DMS153 treated with DMSO at 0.1 percent for 48 hours (cell line): ENCODE results near the gene WNT11.
A peak's percentile ranks its signal among the peaks of the same experiment; 100 is the strongest.

Experiments
- DNase-seq: peaks from one replicate; lab custom pipeline; 2025; ENCODE audit not compliant: unreplicated experiment; lab: John Stamatoyannopoulos, UW

WNT11 gene

GRCh38 chr11:76177250-76177686, 29.0 kb downstream of the WNT11 start:
- DNase-seq: no peak

GRCh38 chr11:76176463-76176862, 29.8 kb downstream of the WNT11 start:
- DNase-seq: no peak

- no peak for DNase-seq
Observed at GRCh38 chr11:76175783-76176182, 30.5 kb downstream of the WNT11 start.

- no peak for DNase-seq
Observed at GRCh38 chr11:76174330-76174729, 32.0 kb downstream of the WNT11 start.

GRCh38 chr11:76173663-76174062, 32.6 kb downstream of the WNT11 start:
- no peak for DNase-seq

GRCh38 chr11:76172583-76172982, 33.7 kb downstream of the WNT11 start:
- no peak for DNase-seq

- no peak for DNase-seq
Observed at GRCh38 chr11:76170468-76170867, 35.8 kb downstream of the WNT11 start.

- DNase-seq: no peak
Observed at GRCh38 chr11:76169473-76169896, 36.8 kb downstream of the WNT11 start.

- DNase-seq: no peak
Observed at GRCh38 chr11:76167590-76167989, 38.7 kb downstream of the WNT11 start.

GRCh38 chr11:76166314-76166713, 40.0 kb downstream of the WNT11 start:
- DNase-seq: no peak

- DNase-seq: no peak
Observed at GRCh38 chr11:76164861-76165751, 41.2 kb downstream of the WNT11 start.

- DNase-seq: no peak
Observed at GRCh38 chr11:76164081-76164480, 42.2 kb downstream of the WNT11 start.

GRCh38 chr11:76163289-76163880, 42.9 kb downstream of the WNT11 start:
- no peak for DNase-seq

GRCh38 chr11:76162336-76163288, 43.7 kb downstream of the WNT11 start:
- no peak for DNase-seq

GRCh38 chr11:76161261-76161961, 44.9 kb downstream of the WNT11 start:
- DNase-seq: peak; percentile 10

- no peak for DNase-seq
Observed at GRCh38 chr11:76160856-76161255, 45.4 kb downstream of the WNT11 start.

- peak; percentile 23 for DNase-seq
Observed at GRCh38 chr11:76159983-76160661, 46.2 kb downstream of the WNT11 start.

- DNase-seq: no peak
Observed at GRCh38 chr11:76159303-76159937, 46.9 kb downstream of the WNT11 start.
